OCI-LY1 (cell line): Measurements from ENCODE around the gene ZNF557.
A peak's percentile ranks its signal among the peaks of the same experiment; 100 is the strongest.

ENCODE experiments used
- H2AFZ ChIP-seq: fragments of 200-600 bp; sonication (generic), shearing (Covaris generic); 2 replicates; pipeline ENCODE4 v1.6.0; 2014; ENCODE audit warnings: antibody characterized with exemption, mild to moderate bottlenecking, low read length
- H3F3A ChIP-seq: fragments of 200-600 bp; sonication (generic), shearing (Covaris generic); 2 replicates; pipeline ENCODE4 v1.6.0; 2014; ENCODE audit warnings: mild to moderate bottlenecking, antibody characterized with exemption, low read length, moderate library complexity; ENCODE audit not compliant: insufficient read depth
- H3K27ac ChIP-seq: fragments of 200-600 bp; sonication (generic); 2 replicates; pipeline ENCODE4 v1.5.1; 2014; ENCODE audit warnings: low read length, mixed run types, mild to moderate bottlenecking, low read depth; ENCODE audit not compliant: poor library complexity, severe bottlenecking
- H3K27me3 ChIP-seq: fragments of 200-600 bp; sonication (generic); 2 replicates; pipeline ENCODE4 v1.6.0; 2014; ENCODE audit warnings: antibody characterized with exemption, mild to moderate bottlenecking, low read length, moderate library complexity; ENCODE audit not compliant: insufficient read depth
- H3K36me3 ChIP-seq: fragments of 200-600 bp; sonication (generic); 2 replicates; pipeline ENCODE4 v1.6.1; 2014; ENCODE audit warnings: mild to moderate bottlenecking, antibody characterized with exemption, low read length, moderate library complexity, mixed read lengths; ENCODE audit not compliant: insufficient read depth
- H3K4me1 ChIP-seq: fragments of 200-600 bp; sonication (generic); 2 replicates; pipeline ENCODE4 v1.5.1; 2014; ENCODE audit warnings: mild to moderate bottlenecking, low read length, moderate library complexity; ENCODE audit not compliant: insufficient read depth, severe bottlenecking
- H3K4me2 ChIP-seq: fragments of 200-600 bp; sonication (generic), shearing (Covaris generic); 2 replicates; pipeline ENCODE4 v1.6.1; 2014; ENCODE audit warnings: low read length
- H3K4me3 ChIP-seq: fragments of 200-600 bp; sonication (generic); 2 replicates; pipeline ENCODE4 v1.5.1; 2014; ENCODE audit warnings: low read length, low read depth, mild to moderate bottlenecking, mixed read lengths; ENCODE audit not compliant: poor library complexity, severe bottlenecking
- H3K79me2 ChIP-seq: fragments of 200-600 bp; shearing (Covaris generic); 2 replicates; pipeline ENCODE4 v1.6.1; 2016; ENCODE audit warnings: mixed run types, low read length, mixed read lengths; ENCODE audit not compliant: insufficient read depth
- H3K9ac ChIP-seq: fragments of 200-600 bp; sonication (generic), shearing (Covaris generic); 2 replicates; pipeline ENCODE4 v1.6.1; 2014; ENCODE audit warnings: mild to moderate bottlenecking, low read length, mixed read lengths
- H3K9me2 ChIP-seq: fragments of 200-600 bp; sonication (generic), shearing (Covaris generic); 2 replicates; pipeline ENCODE4 v1.6.1; 2014; ENCODE audit warnings: low read depth, mild to moderate bottlenecking, low read length, mixed read lengths
- H3K9me3 ChIP-seq: fragments of 200-600 bp; shearing (Covaris generic); 2 replicates; pipeline ENCODE4 v1.6.1; 2014; ENCODE audit warnings: low read length, mixed read lengths
- H4K20me1 ChIP-seq: fragments of 200-600 bp; sonication (generic), shearing (Covaris generic); 2 replicates; pipeline ENCODE4 v1.6.0; 2016; ENCODE audit warnings: mild to moderate bottlenecking, low read length; ENCODE audit not compliant: insufficient read depth
- EZH2 ChIP-seq: fragments of 200-600 bp; sonication (generic), shearing (Covaris generic); IDR thresholded peaks from 2 replicates; pipeline ENCODE4 v1.8.0; 2017; ENCODE audit warnings: borderline replicate concordance, mixed run types, mild to moderate bottlenecking, antibody characterized with exemption, low read length, moderate library complexity, mixed read lengths
- TF ChIP-seq, protein P1 (sequence below): fragments of 200-600 bp; sonication (generic), shearing (Covaris generic); IDR thresholded peaks from 2 replicates; pipeline ENCODE4 v1.5.1; 2017; ENCODE audit warnings: mild to moderate bottlenecking, antibody characterized with exemption, low read length, moderate library complexity, mixed read lengths

Gene ZNF557

GRCh38 chr19:7098096-7098495 lies 28.6 kb downstream of the ZNF557 start:
- Histone ChIP-seq H3K36me3 (no peaks in the 10 kb centered on the region; the same call in 1 of the 2 replicates), H3K4me3 (peak overlapping the region; percentile 63), H3F3A (no peaks in the 10 kb centered on the region), H3K9ac (peak overlapping the region; percentile 72; the same call in 1 of the 2 replicates), H3K27ac (no peak overlapping the region), H3K9me2 (no peaks in the 10 kb centered on the region), H3K79me2 (no peaks in the 10 kb centered on the region), H3K4me1 (peaks cover 23% of the 10 kb centered on the region), H3K27me3 (no peaks in the 10 kb centered on the region), H3K9me3 (peaks cover 6% of the 10 kb centered on the region; the same call in 1 of the 2 replicates), H4K20me1 (no peaks in the 10 kb centered on the region), H2AFZ (no peak overlapping the region), H3K4me2 (peak overlapping the region; percentile 64)
- no peak for TF ChIP-seq EZH2
- TF ChIP-seq, protein P1, sequence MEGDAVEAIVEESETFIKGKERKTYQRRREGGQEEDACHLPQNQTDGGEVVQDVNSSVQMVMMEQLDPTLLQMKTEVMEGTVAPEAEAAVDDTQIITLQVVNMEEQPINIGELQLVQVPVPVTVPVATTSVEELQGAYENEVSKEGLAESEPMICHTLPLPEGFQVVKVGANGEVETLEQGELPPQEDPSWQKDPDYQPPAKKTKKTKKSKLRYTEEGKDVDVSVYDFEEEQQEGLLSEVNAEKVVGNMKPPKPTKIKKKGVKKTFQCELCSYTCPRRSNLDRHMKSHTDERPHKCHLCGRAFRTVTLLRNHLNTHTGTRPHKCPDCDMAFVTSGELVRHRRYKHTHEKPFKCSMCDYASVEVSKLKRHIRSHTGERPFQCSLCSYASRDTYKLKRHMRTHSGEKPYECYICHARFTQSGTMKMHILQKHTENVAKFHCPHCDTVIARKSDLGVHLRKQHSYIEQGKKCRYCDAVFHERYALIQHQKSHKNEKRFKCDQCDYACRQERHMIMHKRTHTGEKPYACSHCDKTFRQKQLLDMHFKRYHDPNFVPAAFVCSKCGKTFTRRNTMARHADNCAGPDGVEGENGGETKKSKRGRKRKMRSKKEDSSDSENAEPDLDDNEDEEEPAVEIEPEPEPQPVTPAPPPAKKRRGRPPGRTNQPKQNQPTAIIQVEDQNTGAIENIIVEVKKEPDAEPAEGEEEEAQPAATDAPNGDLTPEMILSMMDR, result no peak

GRCh38 chr19:7098701-7099596 lies 29.4 kb downstream of the ZNF557 start:
- H4K20me1 ChIP-seq, result no peaks in the 10 kb centered on the region
- H3K9me3 ChIP-seq, result peaks cover 6% of the 10 kb centered on the region; the same call in 1 of the 2 replicates
- H3F3A ChIP-seq, result no peaks in the 10 kb centered on the region
- H2AFZ ChIP-seq, result no peak overlapping the region
- no peaks in the 10 kb centered on the region for H3K9me2 ChIP-seq
- peak overlapping the region; percentile 63 for H3K4me3 ChIP-seq
- no peaks in the 10 kb centered on the region for H3K79me2 ChIP-seq
- peak overlapping the region; percentile 72 for H3K9ac ChIP-seq
- TF ChIP-seq EZH2, result no peak
- TF ChIP-seq, protein P1, result no peak
- H3K4me1 ChIP-seq, result peaks cover 23% of the 10 kb centered on the region
- no peaks in the 10 kb centered on the region; the same call in 1 of the 2 replicates for H3K36me3 ChIP-seq
- H3K27me3 ChIP-seq, result no peaks in the 10 kb centered on the region
- peak overlapping the region; percentile 58 for H3K27ac ChIP-seq
- peak overlapping the region; percentile 64 for H3K4me2 ChIP-seq

DNA sequence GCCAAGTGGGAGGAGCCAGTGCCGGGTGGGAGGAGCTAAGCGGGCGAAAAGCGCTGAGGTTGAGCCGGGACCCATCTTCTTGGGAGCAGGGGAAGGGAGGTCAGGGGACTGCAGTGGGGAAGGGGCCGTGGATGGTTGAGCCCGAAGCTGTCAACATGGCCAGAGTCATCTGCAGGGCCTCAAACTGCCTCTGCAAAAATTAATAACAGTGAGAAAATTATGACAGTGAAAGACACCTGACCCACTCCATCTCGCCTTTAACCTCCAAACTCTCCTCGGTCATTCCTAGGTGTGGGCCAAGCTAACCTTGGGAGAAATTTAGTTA lies 30.1 kb downstream of the ZNF557 start:
- H3K9me2 ChIP-seq, result no peaks in the 10 kb centered on the region
- no peak for TF ChIP-seq EZH2
- TF ChIP-seq, protein P1, result no peak

More for the DNA sequence above, 30.1 kb downstream of the ZNF557 start:
- Histone ChIP-seq H3K36me3 (no peaks in the 10 kb centered on the region; the same call in 1 of the 2 replicates), H2AFZ (no peak overlapping the region), H3K4me3 (peak overlapping the region; percentile 63), H3K9ac (peak overlapping the region; percentile 72), H3K9me3 (peaks cover 6% of the 10 kb centered on the region; the same call in 1 of the 2 replicates), H3K4me1 (peaks cover 26% of the 10 kb centered on the region), H3K27me3 (no peaks in the 10 kb centered on the region), H3K79me2 (no peaks in the 10 kb centered on the region), H3F3A (no peaks in the 10 kb centered on the region), H3K27ac (peak overlapping the region; percentile 28), H3K4me2 (peak overlapping the region; percentile 64), H4K20me1 (no peaks in the 10 kb centered on the region)
